ENCODE measurements around the gene ITGB8. TPM values are rescaled to one million over a fixed set of nuclear protein-coding genes. Genes with fewer than 3 reads are reported as not detected.

ITGB8 gene
- total RNA-seq, 1 donor from 2014 or later: 62.6 TPM

GRCh38 chr7:20331910-20332813 is 1.5 kb downstream of the ITGB8 start:
- Histone ChIP-seq H3K9me3 (no peaks in the 10 kb centered on the region), H3K36me3 (no peaks in the 10 kb centered on the region), H3K4me1 (peaks cover 20% of the 10 kb centered on the region), H3K27me3 (no peaks in the 10 kb centered on the region), H3K27ac (peak overlapping the region; percentile 95), H3K4me3 (peak overlapping the region; percentile 70 to 74)
- TF ChIP-seq POLR2AphosphoS5 (IDR thresholded peaks at IDR 0.05; ENCODE audit: insufficient read depth in 1 of 2, low read depth in 1 of 2): no peak
- DNase-seq (ENCODE audit: extremely low spot score in 2 of 2): no peak
- intact Hi-C loops (cut with DNase I): no loop called here

- Histone ChIP-seq H3K27me3 (no peaks in the 10 kb centered on the region), H3K4me3 (no peak overlapping the region), H3K4me1 (peaks cover 59% of the 10 kb centered on the region), H3K36me3 (no peaks in the 10 kb centered on the region), H3K9me3 (no peaks in the 10 kb centered on the region), H3K27ac (no peak overlapping the region)
- DNase-seq (ENCODE audit: extremely low spot score in 2 of 2): no peak
- intact Hi-C loops (cut with DNase I): no loop called here
- TF ChIP-seq POLR2A (IDR thresholded peaks at IDR 0.05) (no peak), CTCF (IDR thresholded peaks at IDR 0.05) (no peak), POLR2AphosphoS5 (IDR thresholded peaks at IDR 0.05; ENCODE audit: insufficient read depth in 1 of 2, low read depth in 1 of 2) (no peak)
Measured at GRCh38 chr7:20338285-20338684, 7.6 kb downstream of the ITGB8 start.

GRCh38 chr7:20340839-20341238 is 10.1 kb downstream of the ITGB8 start:
- no peaks in the 10 kb centered on the region for H3K9me3 ChIP-seq
- H3K4me1 ChIP-seq: peaks cover 66% of the 10 kb centered on the region
- TF ChIP-seq POLR2A (IDR thresholded peaks at IDR 0.05) (no peak), POLR2AphosphoS5 (IDR thresholded peaks at IDR 0.05; ENCODE audit: insufficient read depth in 1 of 2, low read depth in 1 of 2) (peak in 1 of 2 donors; percentile 85), CTCF (IDR thresholded peaks at IDR 0.05) (no peak)
- no peak overlapping the region for H3K4me3 ChIP-seq
- H3K36me3 ChIP-seq: no peaks in the 10 kb centered on the region
- H3K27me3 ChIP-seq: no peaks in the 10 kb centered on the region
- DNase-seq (ENCODE audit: extremely low spot score in 2 of 2): no peak
- intact Hi-C loops (cut with DNase I): no loop called here
- peak overlapping the region; percentile 17 for H3K27ac ChIP-seq

GRCh38 chr7:20343205-20343604 is 12.5 kb downstream of the ITGB8 start:
- no peaks in the 10 kb centered on the region for H3K27me3 ChIP-seq
- H3K27ac ChIP-seq: no peak overlapping the region
- no peak for TF ChIP-seq POLR2A (IDR thresholded peaks at IDR 0.05)
- no peak for TF ChIP-seq CTCF (IDR thresholded peaks at IDR 0.05)
- TF ChIP-seq POLR2AphosphoS5 (IDR thresholded peaks at IDR 0.05; ENCODE audit: insufficient read depth in 1 of 2, low read depth in 1 of 2): no peak
- intact Hi-C loops (cut with DNase I): no loop called here
- no peaks in the 10 kb centered on the region for H3K36me3 ChIP-seq
- no peak overlapping the region for H3K4me3 ChIP-seq
- no peak for DNase-seq (ENCODE audit: extremely low spot score in 2 of 2)
- H3K9me3 ChIP-seq: no peaks in the 10 kb centered on the region
- H3K4me1 ChIP-seq: peaks cover 52% of the 10 kb centered on the region

GRCh38 chr7:20343941-20344340 is 13.2 kb downstream of the ITGB8 start:
- no peak overlapping the region for H3K4me3 ChIP-seq
- intact Hi-C loops (cut with DNase I): no loop called here
- DNase-seq (ENCODE audit: extremely low spot score in 2 of 2): no peak
- H3K27ac ChIP-seq: no peak overlapping the region
- peaks cover 52% of the 10 kb centered on the region for H3K4me1 ChIP-seq
- TF ChIP-seq POLR2AphosphoS5 (IDR thresholded peaks at IDR 0.05; ENCODE audit: insufficient read depth in 1 of 2, low read depth in 1 of 2): no peak
- TF ChIP-seq POLR2A (IDR thresholded peaks at IDR 0.05): no peak
- no peak for TF ChIP-seq CTCF (IDR thresholded peaks at IDR 0.05)
- H3K9me3 ChIP-seq: no peaks in the 10 kb centered on the region
- H3K36me3 ChIP-seq: no peaks in the 10 kb centered on the region
- no peaks in the 10 kb centered on the region for H3K27me3 ChIP-seq

Measured in vagina (tissue), 2 donors.